Transverse colon (tissue), 4 donors: ENCODE results near the gene SERGEF. TPM values are rescaled to one million over a fixed set of nuclear protein-coding genes. Genes with fewer than 3 reads are reported as not detected.

ENCODE experiments used
- DNase-seq: peaks from one replicate; pipeline ENCODE4 v3.0.0-alpha.2; 2019
- H3K27ac ChIP-seq, 4 donors: fragments of 200-600 bp; sonication (generic); 2 replicates each; pipeline ENCODE4 v1.5.1; 2016 to 2018; ENCODE audit warnings: inconsistent platforms in 4 of 4
- H3K27me3 ChIP-seq: fragments of 200-600 bp; sonication (generic); 2 replicates; pipeline ENCODE4 v1.5.1; 2017; ENCODE audit warnings: inconsistent platforms
- H3K36me3 ChIP-seq, 4 donors: fragments of 200-600 bp; sonication (generic); 2 replicates each; pipeline ENCODE4 v1.5.1; 2017 to 2019; ENCODE audit warnings: inconsistent platforms in 4 of 4
- H3K4me1 ChIP-seq, 4 donors: fragments of 200-600 bp; sonication (generic); 2 replicates each; pipeline ENCODE4 v1.5.1; 2017 to 2020; ENCODE audit warnings: inconsistent platforms in 4 of 4
- H3K4me3 ChIP-seq, 4 donors: fragments of 200-600 bp; sonication (generic); 1 replicate in 1 of 4; 2 replicates in 3 of 4; pipeline versions ENCODE4 v1.5.1 to v1.6.1; 2017 to 2019; ENCODE audit warnings: inconsistent platforms in 4 of 4
- H3K9me3 ChIP-seq, 2 donors: fragments of 200-600 bp; sonication (generic); 2 replicates each; pipeline ENCODE4 v1.5.1; 2017 to 2019; ENCODE audit warnings: inconsistent platforms in 2 of 2
- CTCF ChIP-seq, 5 experiments: fragments of 200-600 bp in 3 of 5; fragments of 450-650 bp in 2 of 5; sonication (generic) in 3 of 5; IDR thresholded peaks; 1 replicate in 2 of 5; 2 replicates in 3 of 5; pipeline ENCODE4 v1.5.1; 2016 to 2017; ENCODE audit warnings: antibody characterized with exemption in 5 of 5, inconsistent platforms in 3 of 5, mild to moderate bottlenecking in 2 of 5, moderate library complexity in 1 of 5
- EP300 ChIP-seq: sonication (generic); formaldehyde crosslinking; IDR thresholded peaks from one replicate; pipeline ENCODE4 v1.6.1; 2017; ENCODE audit warnings: antibody characterized with exemption, low read depth
- POLR2A ChIP-seq: fragments of 450-650 bp; IDR thresholded peaks from one replicate; pipeline ENCODE4 v1.6.1; 2016; ENCODE audit warnings: antibody characterized with exemption, mild to moderate bottlenecking, moderate library complexity
- POLR2AphosphoS5 ChIP-seq, 3 donors: sonication (generic); formaldehyde crosslinking; IDR thresholded peaks; one replicate each; pipeline ENCODE4 v1.6.1; 2016; ENCODE audit warnings: antibody characterized with exemption in 3 of 3
- WGBS, 2 donors: methylation state at CpG; one replicate each; pipeline ENCODE4 v1.1.5; 2018; ENCODE audit warnings: low coverage in 1 of 2; 5-methylcytosine and 5-hydroxymethylcytosine counted together
- in situ Hi-C, 4 donors: fragments of 200-750 bp; cut with MboI; loops; one replicate each; pipeline versions ENCODE4 v1.15.0 to v1.15.1; 2017; ENCODE audit warnings: low sequenced_read_pairs in 3 of 4, low pct_ligation_motif_present in 1 of 4, low pct_unique_long_range_greater_than_20kb in 1 of 4
- intact Hi-C: fragments of 100-400 bp; cut with DNase I; formaldehyde crosslinking; loops from one replicate; pipeline ENCODE4 v1.15.1; 2023; ENCODE audit warnings: low total_unique reads
- total RNA-seq, 4 donors: library from RNA; depleted of rRNA; stranded (reverse); fragments of >200 nt; gene quantifications; one replicate each; pipeline ENCODE4 v1.1.0, GENCODE V29; 2016

The SERGEF gene
- total RNA-seq, 4 donors from 2014 or later: 11.6 to 28.9 (median 19.1) TPM

DNA sequence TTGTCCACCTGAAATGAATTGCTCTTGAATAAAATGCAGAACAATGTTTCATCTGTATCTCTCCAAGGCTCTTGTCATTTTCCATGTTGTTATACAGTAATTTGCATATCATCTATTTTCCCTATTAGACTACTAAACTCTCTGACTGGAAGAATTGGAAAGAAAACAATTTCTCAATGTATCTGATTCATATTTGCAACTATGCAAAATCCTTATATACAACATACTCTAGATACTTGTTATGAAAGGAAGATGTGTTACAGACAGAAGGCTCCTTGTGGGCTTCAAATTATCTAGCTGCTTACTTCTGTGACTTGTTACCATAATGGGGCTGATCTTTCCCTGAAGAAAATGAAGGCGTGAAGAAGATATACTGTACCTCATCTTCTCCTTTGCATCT, 9.6 kb upstream of the SERGEF start:
- H3K9me3 ChIP-seq: no peaks in the 10 kb centered on the region
- WGBS, 2 donors: 92 to 100% methylated on average over 1 of the region's 1 CpG
- DNase-seq: no peak
- no peaks in the 10 kb centered on the region for H3K4me1 ChIP-seq
- H3K36me3 ChIP-seq: no peaks in the 10 kb centered on the region
- intact Hi-C loops: no loop called here
- in situ Hi-C loops: no loop called here
- H3K27me3 ChIP-seq: no peaks in the 10 kb centered on the region
- TF ChIP-seq CTCF (IDR thresholded peaks at IDR 0.05) (no peak), EP300 (no peak), POLR2AphosphoS5 (IDR thresholded peaks at IDR 0.05) (no peak), POLR2A (no peak)
- H3K27ac ChIP-seq: no peak overlapping the region
- no peak overlapping the region for H3K4me3 ChIP-seq

GRCh38 chr11:18019650-18020049, 6.8 kb upstream of the SERGEF start:
- no peak for DNase-seq
- intact Hi-C loops: loop anchor here (10.0 kb wide), 1 partner anchor 85 kb away; the partner anchor contains the start of gene SAAL1
- Histone ChIP-seq H3K4me3 (no peak overlapping the region), H3K27ac (no peak overlapping the region), H3K4me1 (no peaks in the 10 kb centered on the region), H3K27me3 (no peaks in the 10 kb centered on the region), H3K36me3 (no peaks in the 10 kb centered on the region), H3K9me3 (no peaks in the 10 kb centered on the region)
- TF ChIP-seq CTCF (IDR thresholded peaks at IDR 0.05): no peak
- no peak for TF ChIP-seq EP300
- no peak for TF ChIP-seq POLR2AphosphoS5 (IDR thresholded peaks at IDR 0.05)
- TF ChIP-seq POLR2A: no peak
- in situ Hi-C loops: no loop called here

DNA sequence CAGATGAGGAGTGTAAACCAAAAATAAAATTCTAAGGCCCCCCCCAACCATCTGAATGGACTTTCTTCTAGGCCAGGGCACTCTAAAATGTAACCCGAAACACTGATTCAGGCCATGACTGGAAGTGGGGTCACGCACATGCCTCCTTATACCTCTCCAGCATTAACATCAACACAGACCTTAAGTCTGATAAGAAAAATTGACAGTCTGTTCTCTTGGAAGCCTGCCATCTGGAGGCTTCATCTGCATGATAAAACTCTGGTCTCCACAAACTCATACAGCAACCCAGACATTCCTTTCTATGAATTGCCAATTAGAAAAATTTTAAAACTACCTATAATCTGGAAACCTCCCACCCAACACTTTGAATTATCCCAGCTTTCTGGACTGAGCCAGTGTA, 3.9 kb upstream of the SERGEF start:
- intact Hi-C loops (loop anchor here (10.0 kb wide), 1 partner anchor 88 kb away; the partner anchor contains the start of gene SAAL1), in situ Hi-C loops (no loop called here)
- no peak overlapping the region for H3K4me3 ChIP-seq
- H3K27ac ChIP-seq: no peak overlapping the region
- TF ChIP-seq CTCF (IDR thresholded peaks at IDR 0.05) (no peak), POLR2A (no peak), EP300 (no peak), POLR2AphosphoS5 (IDR thresholded peaks at IDR 0.05) (no peak)
- H3K9me3 ChIP-seq: no peaks in the 10 kb centered on the region
- DNase-seq: no peak
- H3K4me1 ChIP-seq: peaks cover 2 to 15% (median 8%) of the 10 kb centered on the region in 4 donors
- no peaks in the 10 kb centered on the region for H3K36me3 ChIP-seq
- no peaks in the 10 kb centered on the region for H3K27me3 ChIP-seq
- WGBS, 2 donors: 81 to 82% methylated on average over 2 of the region's 2 CpGs

GRCh38 chr11:18014876-18015275, 2.0 kb upstream of the SERGEF start:
- Histone ChIP-seq H3K36me3 (no peaks in the 10 kb centered on the region), H3K27ac (no peak overlapping the region), H3K27me3 (no peaks in the 10 kb centered on the region), H3K9me3 (no peaks in the 10 kb centered on the region), H3K4me3 (no peak overlapping the region), H3K4me1 (peaks cover 2 to 17% (median 10%) of the 10 kb centered on the region in 4 donors)
- in situ Hi-C loops: no loop called here
- TF ChIP-seq EP300 (no peak), CTCF (IDR thresholded peaks at IDR 0.05) (no peak), POLR2A (no peak), POLR2AphosphoS5 (IDR thresholded peaks at IDR 0.05) (no peak)
- DNase-seq: no peak
- intact Hi-C loops: loop anchor here (10.0 kb wide), 1 partner anchor 90 kb away; the partner anchor contains the start of gene SAAL1
